ENCODE results near the gene ZNF354B. TPM values are rescaled to one million over a fixed set of nuclear protein-coding genes. Genes with fewer than 3 reads are reported as not detected.

ZNF354B gene
- total and polyA plus RNA-seq, 4 donors, result 1.9 to 8.3 (median 4.0) TPM

- TF ChIP-seq FOXA2 (IDR thresholded peaks at IDR 0.05) (no peak), FOXA1 (IDR thresholded peaks at IDR 0.05) (no peak)
These were observed 24.2 kb downstream of the ZNF354B start (continued) for GRCh38 chr5:178883815-178884430.

- DNase-seq (ENCODE audit: low spot score), result peak; percentile 50
- Histone ChIP-seq H3K4me1 (ENCODE audit: control insufficient read depth in 4 of 4, insufficient read depth in 4 of 4, low read length in 3 of 4) (peaks cover 0 to 6% (median 4%) of the 10 kb centered on the region in 4 donors), H3K27me3 (ENCODE audit: control insufficient read depth in 4 of 4, insufficient read depth in 4 of 4, low read length in 3 of 4) (no peaks in the 10 kb centered on the region), H3K36me3 (ENCODE audit: control insufficient read depth in 4 of 4, insufficient read depth in 3 of 4, low read depth in 1 of 4, low read length in 3 of 4) (no peaks in the 10 kb centered on the region), H3K9me3 (ENCODE audit: control insufficient read depth in 4 of 4, low read length in 3 of 4) (peaks cover 8 to 31% (median 13%) of the 10 kb centered on the region in 4 donors), H3K4me3 (ENCODE audit: low read depth in 1 of 3, low read length in 3 of 3) (peak within 1 kb of the TSS; percentile 53 to 95 (median 74)), H3K27ac (ENCODE audit: low read depth in 1 of 2, low read length in 2 of 2) (peak within 1 kb of the TSS in 1 of 2 donors; percentile 43), H3K9ac (ENCODE audit: low read depth in 1 of 2, low read length in 2 of 2) (peak within 1 kb of the TSS in 1 of 2 donors; percentile 55)
- peak in 1 of 2 donors; percentile 29 for TF ChIP-seq RAD21 (IDR thresholded peaks at IDR 0.05)
- no peak for TF ChIP-seq FOXA2 (IDR thresholded peaks at IDR 0.05)
- peak in 1 of 2 donors; percentile 27 for TF ChIP-seq GABPA (IDR thresholded peaks at IDR 0.05 in 1 of 2, conservative IDR thresholded peaks at IDR 0.05 in 1 of 2)
- TF ChIP-seq JUND (IDR thresholded peaks at IDR 0.05), result no peak
- 4% methylated on average over 79 of the region's 79 CpGs for WGBS
These were observed 36.1 kb downstream of the ZNF354B start, which contains the start of gene ZFP2 for GRCh38 chr5:178895615-178896571. ZFP2 (plus strand) TSS chr5:178895913; CDS start chr5:178931314, 35,401 bp downstream.

- 84% methylated on average over 5 of the region's 5 CpGs for WGBS
- Histone ChIP-seq H3K4me1 (ENCODE audit: control insufficient read depth in 4 of 4, insufficient read depth in 4 of 4, low read length in 3 of 4) (peaks cover 0 to 6% (median 4%) of the 10 kb centered on the region in 4 donors), H3K4me3 (ENCODE audit: low read depth in 1 of 3, low read length in 3 of 3) (no peak overlapping the region), H3K27me3 (ENCODE audit: control insufficient read depth in 4 of 4, insufficient read depth in 4 of 4, low read length in 3 of 4) (no peaks in the 10 kb centered on the region), H3K9ac (ENCODE audit: low read depth in 1 of 2, low read length in 2 of 2) (no peak overlapping the region), H3K36me3 (ENCODE audit: control insufficient read depth in 4 of 4, insufficient read depth in 3 of 4, low read depth in 1 of 4, low read length in 3 of 4) (peaks cover 0 to 3% (median 0%) of the 10 kb centered on the region in 4 donors), H3K9me3 (ENCODE audit: control insufficient read depth in 4 of 4, low read length in 3 of 4) (peaks cover 8 to 23% (median 18%) of the 10 kb centered on the region in 4 donors), H3K27ac (ENCODE audit: low read depth in 1 of 2, low read length in 2 of 2) (no peak overlapping the region)
- TF ChIP-seq FOXA1 (IDR thresholded peaks at IDR 0.05), result no peak
- no peak for TF ChIP-seq GABPA (IDR thresholded peaks at IDR 0.05 in 1 of 2, conservative IDR thresholded peaks at IDR 0.05 in 1 of 2)
- TF ChIP-seq SP1 (IDR thresholded peaks at IDR 0.05), result no peak
- TF ChIP-seq ZBTB33 (IDR thresholded peaks at IDR 0.05), result no peak
- TF ChIP-seq RAD21 (IDR thresholded peaks at IDR 0.05), result no peak
- TF ChIP-seq JUND (IDR thresholded peaks at IDR 0.05), result no peak
- no peak for TF ChIP-seq ATF3 (IDR thresholded peaks at IDR 0.05)
- no peak for TF ChIP-seq HNF4G (IDR thresholded peaks at IDR 0.05)
- no peak for TF ChIP-seq TAF1 (conservative IDR thresholded peaks at IDR 0.05)
- TF ChIP-seq FOXA2 (IDR thresholded peaks at IDR 0.05), result no peak
- no peak for DNase-seq (ENCODE audit: low spot score)
These were observed 39.5 kb downstream of the ZNF354B start for GRCh38 chr5:178899289-178899688.

- no peak for DNase-seq (ENCODE audit: low spot score)
- Histone ChIP-seq H3K27ac (ENCODE audit: low read depth in 1 of 2, low read length in 2 of 2) (no peak overlapping the region), H3K4me3 (ENCODE audit: low read depth in 1 of 3, low read length in 3 of 3) (no peak overlapping the region), H3K4me1 (ENCODE audit: control insufficient read depth in 4 of 4, insufficient read depth in 4 of 4, low read length in 3 of 4) (no peaks in the 10 kb centered on the region), H3K27me3 (ENCODE audit: control insufficient read depth in 4 of 4, insufficient read depth in 4 of 4, low read length in 3 of 4) (no peaks in the 10 kb centered on the region), H3K9me3 (ENCODE audit: control insufficient read depth in 4 of 4, low read length in 3 of 4) (peaks cover 15 to 34% (median 25%) of the 10 kb centered on the region in 4 donors), H3K9ac (ENCODE audit: low read depth in 1 of 2, low read length in 2 of 2) (no peak overlapping the region), H3K36me3 (ENCODE audit: control insufficient read depth in 4 of 4, insufficient read depth in 3 of 4, low read depth in 1 of 4, low read length in 3 of 4) (peaks cover 0 to 3% (median 0%) of the 10 kb centered on the region in 4 donors)
- WGBS, result 75% methylated on average over 3 of the region's 3 CpGs
- TF ChIP-seq REST (IDR thresholded peaks at IDR 0.05), result no peak
- no peak for TF ChIP-seq CTCF (IDR thresholded peaks at IDR 0.05; ENCODE audit: low read depth, low read length, missing input control)
These were observed 43.1 kb downstream of the ZNF354B start for GRCh38 chr5:178902849-178903248.
